ENCODE results near the gene IRF2BP2. TPM values are rescaled to one million over a fixed set of nuclear protein-coding genes. Genes with fewer than 3 reads are reported as not detected.

IRF2BP2 gene
- polyA plus RNA-seq, 2 of the 4 experiments (the other 2 are of a cell fraction): 38.2 to 53.5 TPM

DNA sequence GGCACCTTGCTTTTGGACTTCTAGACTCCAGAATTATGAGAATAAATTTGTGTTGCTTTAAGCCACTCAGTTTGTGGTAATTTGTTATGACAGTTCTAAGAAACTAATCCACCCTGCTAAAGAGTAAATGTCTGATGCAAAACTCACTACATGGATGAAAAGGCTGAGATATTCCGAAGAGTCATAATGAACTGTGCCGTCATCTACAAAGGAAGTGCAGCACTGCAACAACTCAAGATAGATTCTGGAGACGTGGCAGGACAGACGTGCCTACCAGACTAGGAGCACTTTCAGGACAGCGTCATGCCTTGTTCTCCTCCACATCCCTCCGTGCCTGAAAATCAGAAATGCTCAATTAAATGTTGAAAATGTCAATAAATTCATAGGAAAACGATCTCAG lies 24.4 kb upstream of the IRF2BP2 start:
- peaks cover 36% of the 10 kb centered on the region for H3K4me1 ChIP-seq
- peaks cover 4% of the 10 kb centered on the region; the same call in 1 of the 3 replicates for H3K9me3 ChIP-seq
- ATAC-seq: no peak
- FAIRE-seq: no peak
- no peak overlapping the region for H3K4me3 ChIP-seq
- no peak overlapping the region for H3K4me2 ChIP-seq
- TF ChIP-seq KDM1A (IDR thresholded peaks at IDR 0.05; ENCODE audit: low read depth): no peak
- no peak for TF ChIP-seq NFE2L2 (conservative IDR thresholded peaks at IDR 0.05; ENCODE audit: low read length)
- no peak for DNase-seq (ENCODE audit: low read depth in 1 of 2, low spot score in 1 of 2)
- ChIA-PET CTCF (interaction anchor here (1.5 kb wide), 1 partner anchor 135 kb away, joined by 5 read pairs; no protein-coding TSS in a partner anchor), POLR2A (no interaction called here)
- H3K27ac ChIP-seq: peak overlapping the region; percentile 18 to 68; a peak in 2 of 6 replicates
- 88% methylated on average over 7 of the region's 7 CpGs for WGBS (ENCODE audit: missing lambda C conversion rate)

DNA sequence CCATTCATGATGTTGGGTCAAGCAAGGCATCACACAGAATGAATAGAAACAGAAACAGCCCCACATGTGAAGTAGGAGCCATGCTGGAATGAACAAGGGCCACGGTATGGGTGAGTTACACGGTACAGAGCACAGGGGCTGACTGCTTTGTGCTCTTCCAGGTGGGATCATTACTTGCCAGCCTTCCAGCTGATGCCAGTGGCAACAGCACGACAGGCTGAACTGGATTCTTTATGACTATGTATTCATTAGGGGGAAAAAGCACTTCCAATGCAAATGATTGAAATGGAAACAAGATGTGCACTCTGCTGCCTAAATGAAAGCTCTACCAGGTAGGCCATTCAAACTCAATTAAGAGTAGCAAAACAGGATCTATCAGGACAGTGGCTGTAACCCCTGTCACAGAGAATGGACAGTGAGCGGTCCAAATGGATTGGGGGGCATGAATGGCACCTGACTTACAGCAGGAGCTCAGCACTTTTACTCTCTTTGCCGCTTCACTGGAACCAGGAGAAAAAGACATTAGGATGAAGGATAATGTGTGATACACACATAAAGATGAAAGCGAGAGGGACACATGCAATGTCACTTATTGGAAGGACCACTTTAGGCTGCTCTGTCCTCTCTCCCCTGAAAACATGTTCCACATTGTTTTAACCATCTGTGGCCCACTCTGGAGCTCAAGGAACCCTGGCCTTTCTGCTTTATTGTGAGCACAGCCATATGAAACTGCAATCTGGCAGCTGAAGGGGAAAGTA lies 23.4 kb upstream of the IRF2BP2 start:
- H3K4me2 ChIP-seq: no peak overlapping the region
- ATAC-seq (no peak), DNase-seq (ENCODE audit: low read depth in 1 of 2, low spot score in 1 of 2) (no peak), FAIRE-seq (no peak)
- H3K4me1 ChIP-seq: peaks cover 36% of the 10 kb centered on the region
- CTCF ChIA-PET: interaction anchor here (1.4 to 1.5 kb wide), 2 partner anchors 21 to 134 kb away, joined by 5 to 7 read pairs; no protein-coding TSS in a partner anchor
- POLR2A ChIA-PET: no interaction called here
- peaks cover 2% of the 10 kb centered on the region; the same call in 1 of the 3 replicates for H3K9me3 ChIP-seq
- H3K4me3 ChIP-seq: no peak overlapping the region
- TF ChIP-seq HEYL (CRISPR knock-in tag; IDR thresholded peaks at IDR 0.05): no peak
- TF ChIP-seq CBX8 (IDR thresholded peaks at IDR 0.05): no peak
- no peak for TF ChIP-seq HOXA7 (CRISPR knock-in tag; IDR thresholded peaks at IDR 0.05)
- H3K27ac ChIP-seq: peak overlapping the region; percentile 68 to 70; a peak in 5 of 6 replicates
- WGBS (ENCODE audit: missing lambda C conversion rate): 89% methylated on average over 6 of the region's 6 CpGs

DNA sequence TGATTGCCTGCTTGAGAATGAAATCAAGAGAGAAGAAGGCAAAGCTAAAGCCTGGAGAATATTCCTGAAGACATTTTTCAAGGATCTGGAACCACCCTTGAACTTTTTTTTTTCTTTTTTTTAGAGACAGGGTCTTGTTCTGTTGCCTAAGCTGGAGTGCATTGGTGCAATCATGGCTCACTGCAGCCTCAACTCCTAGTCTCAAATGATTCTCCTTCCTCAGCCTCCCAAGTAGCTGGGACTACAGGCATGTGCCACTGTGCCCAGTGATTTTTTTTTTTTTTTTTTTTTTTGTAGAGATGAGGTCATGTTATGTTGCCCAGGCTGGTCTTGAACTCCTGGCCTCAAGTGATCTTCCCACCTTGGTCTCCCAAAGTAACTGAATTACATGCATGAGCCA lies 22.2 kb upstream of the IRF2BP2 start:
- ChIA-PET CTCF (interaction anchor here (0.6 to 5.6 kb wide), 6 partner anchors 18 to 470 kb away, joined by 3 to 38 read pairs (median 4); no protein-coding TSS in a partner anchor), POLR2A (interaction anchor here (0.6 to 1.4 kb wide), 4 partner anchors 19 to 92 kb away, joined by 3 to 11 read pairs (median 6); no protein-coding TSS in a partner anchor)
- Histone ChIP-seq H3K9me3 (no peaks in the 10 kb centered on the region), H3K4me1 (peaks cover 44% of the 10 kb centered on the region), H3K27ac (peak overlapping the region; percentile 70 to 72), H3K4me3 (no peak overlapping the region), H3K4me2 (peak overlapping the region; percentile 67)
- no peak for ATAC-seq
- FAIRE-seq: no peak
- TF ChIP-seq CHD4 (IDR thresholded peaks at IDR 0.05; ENCODE audit: borderline replicate concordance) (no peak), POLR2AphosphoS2 (conservative IDR thresholded peaks at IDR 0.05; ENCODE audit: low read length) (no peak), ESRRA (IDR thresholded peaks at IDR 0.05; ENCODE audit: borderline replicate concordance, low read length) (no peak), RARB (CRISPR knock-in tag; IDR thresholded peaks at IDR 0.05) (no peak), HDAC2 (IDR thresholded peaks at IDR 0.05) (no peak), MAZ (IDR thresholded peaks at IDR 0.05; ENCODE audit: borderline replicate concordance, low read depth, low read length) (no peak), FOSB (CRISPR knock-in tag; IDR thresholded peaks at IDR 0.05) (no peak), NR3C1 (IDR thresholded peaks at IDR 0.05) (no peak), JUNB (IDR thresholded peaks at IDR 0.05) (no peak), POLR2A (IDR thresholded peaks at IDR 0.05; ENCODE audit: low read length) (no peak), CEBPB (IDR thresholded peaks at IDR 0.05) (no peak), ZFP36 (IDR thresholded peaks at IDR 0.05; ENCODE audit: borderline replicate concordance, partially characterized antibody) (no peak), CBX8 (IDR thresholded peaks at IDR 0.05) (no peak), ZSCAN20 (CRISPR knock-in tag; IDR thresholded peaks at IDR 0.05) (no peak)
- TF ChIP-seq, protein P1, sequence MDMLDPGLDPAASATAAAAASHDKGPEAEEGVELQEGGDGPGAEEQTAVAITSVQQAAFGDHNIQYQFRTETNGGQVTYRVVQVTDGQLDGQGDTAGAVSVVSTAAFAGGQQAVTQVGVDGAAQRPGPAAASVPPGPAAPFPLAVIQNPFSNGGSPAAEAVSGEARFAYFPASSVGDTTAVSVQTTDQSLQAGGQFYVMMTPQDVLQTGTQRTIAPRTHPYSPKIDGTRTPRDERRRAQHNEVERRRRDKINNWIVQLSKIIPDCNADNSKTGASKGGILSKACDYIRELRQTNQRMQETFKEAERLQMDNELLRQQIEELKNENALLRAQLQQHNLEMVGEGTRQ (IDR thresholded peaks at IDR 0.05): no peak
- TF ChIP-seq, protein P2, sequence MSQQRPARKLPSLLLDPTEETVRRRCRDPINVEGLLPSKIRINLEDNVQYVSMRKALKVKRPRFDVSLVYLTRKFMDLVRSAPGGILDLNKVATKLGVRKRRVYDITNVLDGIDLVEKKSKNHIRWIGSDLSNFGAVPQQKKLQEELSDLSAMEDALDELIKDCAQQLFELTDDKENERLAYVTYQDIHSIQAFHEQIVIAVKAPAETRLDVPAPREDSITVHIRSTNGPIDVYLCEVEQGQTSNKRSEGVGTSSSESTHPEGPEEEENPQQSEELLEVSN (IDR thresholded peaks at IDR 0.05; ENCODE audit: borderline replicate concordance, low read depth): no peak
- TF ChIP-seq, protein P3, sequence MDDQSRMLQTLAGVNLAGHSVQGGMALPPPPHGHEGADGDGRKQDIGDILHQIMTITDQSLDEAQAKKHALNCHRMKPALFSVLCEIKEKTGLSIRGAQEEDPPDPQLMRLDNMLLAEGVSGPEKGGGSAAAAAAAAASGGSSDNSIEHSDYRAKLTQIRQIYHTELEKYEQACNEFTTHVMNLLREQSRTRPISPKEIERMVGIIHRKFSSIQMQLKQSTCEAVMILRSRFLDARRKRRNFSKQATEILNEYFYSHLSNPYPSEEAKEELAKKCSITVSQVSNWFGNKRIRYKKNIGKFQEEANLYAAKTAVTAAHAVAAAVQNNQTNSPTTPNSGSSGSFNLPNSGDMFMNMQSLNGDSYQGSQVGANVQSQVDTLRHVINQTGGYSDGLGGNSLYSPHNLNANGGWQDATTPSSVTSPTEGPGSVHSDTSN (IDR thresholded peaks at IDR 0.05): no peak
- DNase-seq (ENCODE audit: low read depth in 1 of 2, low spot score in 1 of 2): no peak

Measured in A549 (cell line).